ENCODE data around the gene VSIG2.

GRCh38 chr11:124796312-124796711, 44.3 kb upstream of the VSIG2 start:
- TF ChIP-seq CTCF (IDR thresholded peaks at IDR 0.05; ENCODE audit: poor library complexity) (no peak), EZH2 (IDR thresholded peaks at IDR 0.05; ENCODE audit: borderline replicate concordance) (no peak)

Measured in hepatocyte (in vitro differentiated cells).